ENCODE results near the gene SAMD3. TPM values are rescaled to one million over a fixed set of nuclear protein-coding genes. Genes with fewer than 3 reads are reported as not detected.
"Not testable (repeated sequence)": the region's sequence is repeated elsewhere in the genome, so short reads cannot be mapped to it uniquely, and the experiment has no call there.

Gene SAMD3
- total and polyA plus RNA-seq, 2 experiments from 2014 or later, result 0.32 to 0.73 TPM

GRCh38 chr6:130178692-130179091 is 44.1 kb downstream of the SAMD3 start:
- no peaks in the 10 kb centered on the region for H3K9me3 ChIP-seq (ENCODE audit: low read depth)
- peak; percentile 87 for DNase-seq
- no peaks in the 10 kb centered on the region for H3K27me3 ChIP-seq (replicated peaks; ENCODE audit: insufficient read depth)
- no peaks in the 10 kb centered on the region for H3K9me2 ChIP-seq (ENCODE audit: insufficient read depth)
- H3K4me1 ChIP-seq (ENCODE audit: insufficient read depth), result peaks cover 7% of the 10 kb centered on the region
- H3K36me3 ChIP-seq (ENCODE audit: low read depth), result no peaks in the 10 kb centered on the region
- H2AFZ ChIP-seq, result no peak overlapping the region
- no peak overlapping the region for H3K4me3 ChIP-seq
- WGBS, 2 experiments (ENCODE audit: low coverage in 1 of 2, low lambda C conversion rate in 2 of 2, missing lambda C conversion rate in 2 of 2), result 88 to 92% methylated on average over 1 of the region's 1 CpG
- no peaks in the 10 kb centered on the region for H4K20me1 ChIP-seq (ENCODE audit: insufficient read depth)
- no peaks in the 10 kb centered on the region for H3K79me2 ChIP-seq (ENCODE audit: insufficient read depth)
- TF ChIP-seq EZH2phosphoT487 (IDR thresholded peaks at IDR 0.05; ENCODE audit: insufficient read depth, low read depth) (no peak), EZH2 (IDR thresholded peaks at IDR 0.05; ENCODE audit: insufficient read depth, poor library complexity, severe bottlenecking) (no peak)
- in situ Hi-C loops (cut with MboI), result no loop called here
- H3K27ac ChIP-seq, result no peak overlapping the region
- peaks cover 7% of the 10 kb centered on the region for H3F3A ChIP-seq (ENCODE audit: insufficient read depth)
- no peak overlapping the region for H3K4me2 ChIP-seq (ENCODE audit: unreplicated experiment)
- no peak overlapping the region for H3K9ac ChIP-seq

GRCh38 chr6:130176378-130176777 is 46.4 kb downstream of the SAMD3 start:
- peaks cover 7% of the 10 kb centered on the region for H3F3A ChIP-seq (ENCODE audit: insufficient read depth)
- no peak for TF ChIP-seq EZH2 (IDR thresholded peaks at IDR 0.05; ENCODE audit: insufficient read depth, poor library complexity, severe bottlenecking)
- no peak for TF ChIP-seq EZH2phosphoT487 (IDR thresholded peaks at IDR 0.05; ENCODE audit: insufficient read depth, low read depth)
- H4K20me1 ChIP-seq (ENCODE audit: insufficient read depth), result 0 out of 2 replicates have a peak, but pooled peaks cover 2% of the 10 kb centered on the region
- H3K4me2 ChIP-seq (ENCODE audit: unreplicated experiment), result no peak overlapping the region
- no peak overlapping the region for H3K9ac ChIP-seq
- no peak overlapping the region for H3K27ac ChIP-seq
- no peaks in the 10 kb centered on the region for H3K79me2 ChIP-seq (ENCODE audit: insufficient read depth)
- WGBS, 2 experiments (ENCODE audit: low coverage in 1 of 2, low lambda C conversion rate in 2 of 2, missing lambda C conversion rate in 2 of 2), result 97 to 100% methylated on average over 1 of the region's 1 CpG
- H3K27me3 ChIP-seq (replicated peaks; ENCODE audit: insufficient read depth), result no peaks in the 10 kb centered on the region
- no peaks in the 10 kb centered on the region for H3K9me3 ChIP-seq (ENCODE audit: low read depth)
- H3K4me3 ChIP-seq, result no peak overlapping the region
- H3K36me3 ChIP-seq (ENCODE audit: low read depth), result no peaks in the 10 kb centered on the region
- in situ Hi-C loops (cut with MboI), result no loop called here
- H3K9me2 ChIP-seq (ENCODE audit: insufficient read depth), result no peaks in the 10 kb centered on the region
- no peak for DNase-seq
- H2AFZ ChIP-seq, result no peak overlapping the region
- H3K4me1 ChIP-seq (ENCODE audit: insufficient read depth), result peaks cover 7% of the 10 kb centered on the region

GRCh38 chr6:130173377-130174004 is 49.3 kb downstream of the SAMD3 start:
- H3K9ac ChIP-seq; H3K27ac ChIP-seq; H2AFZ ChIP-seq; in situ Hi-C loops (cut with MboI); H3K27me3 ChIP-seq (replicated peaks; ENCODE audit: insufficient read depth); H3K4me1 ChIP-seq (ENCODE audit: insufficient read depth); H4K20me1 ChIP-seq (ENCODE audit: insufficient read depth); H3K4me3 ChIP-seq; H3K36me3 ChIP-seq (ENCODE audit: low read depth); H3F3A ChIP-seq (ENCODE audit: insufficient read depth); H3K9me3 ChIP-seq (ENCODE audit: low read depth); H3K4me2 ChIP-seq (ENCODE audit: unreplicated experiment); H3K9me2 ChIP-seq (ENCODE audit: insufficient read depth); DNase-seq; H3K79me2 ChIP-seq (ENCODE audit: insufficient read depth): not testable (repeated sequence)
- WGBS, 2 experiments (ENCODE audit: low coverage in 1 of 2, low lambda C conversion rate in 2 of 2, missing lambda C conversion rate in 2 of 2), result 46 to 48% methylated on average over 4 of the region's 4 CpGs

- in situ Hi-C loops (cut with MboI), result not testable (repeated sequence)
These were observed 52.6 kb downstream of the SAMD3 start for GRCh38 chr6:130170160-130170559.

DNA sequence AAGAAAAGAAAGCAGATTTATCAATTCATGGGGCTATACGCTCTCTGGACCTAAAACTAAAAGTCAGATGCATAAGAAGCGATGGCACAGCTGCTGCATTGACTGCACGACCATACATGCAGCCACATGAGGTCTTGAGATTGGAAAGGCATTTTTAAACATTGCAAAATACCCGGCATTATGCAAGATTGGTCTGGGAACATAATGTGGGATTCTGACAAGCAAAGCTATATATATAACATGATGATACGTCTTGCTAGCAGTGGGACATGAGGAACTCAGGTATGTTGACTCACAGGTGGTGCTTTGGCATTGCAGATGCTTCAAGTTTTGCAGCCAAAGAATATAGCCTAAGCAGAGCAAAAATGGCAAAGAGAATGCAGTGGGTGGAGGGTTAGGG is 55.1 kb downstream of the SAMD3 start:
- Histone ChIP-seq H3K27ac (no peak overlapping the region), H3K9ac (no peak overlapping the region), H3F3A (ENCODE audit: insufficient read depth) (no peaks in the 10 kb centered on the region), H3K9me3 (ENCODE audit: low read depth) (no peaks in the 10 kb centered on the region), H3K27me3 (replicated peaks; ENCODE audit: insufficient read depth) (no peaks in the 10 kb centered on the region), H4K20me1 (ENCODE audit: insufficient read depth) (0 out of 2 replicates have a peak, but pooled peaks cover 3% of the 10 kb centered on the region), H3K79me2 (ENCODE audit: insufficient read depth) (no peaks in the 10 kb centered on the region), H2AFZ (no peak overlapping the region), H3K36me3 (ENCODE audit: low read depth) (no peaks in the 10 kb centered on the region), H3K4me1 (ENCODE audit: insufficient read depth) (no peaks in the 10 kb centered on the region), H3K4me3 (no peak overlapping the region), H3K4me2 (ENCODE audit: unreplicated experiment) (no peak overlapping the region), H3K9me2 (ENCODE audit: insufficient read depth) (no peaks in the 10 kb centered on the region)
- TF ChIP-seq EZH2phosphoT487 (IDR thresholded peaks at IDR 0.05; ENCODE audit: insufficient read depth, low read depth) (no peak), EZH2 (IDR thresholded peaks at IDR 0.05; ENCODE audit: insufficient read depth, poor library complexity, severe bottlenecking) (no peak)
- in situ Hi-C loops (cut with MboI), result no loop called here
- DNase-seq, result peak; percentile 39
- 55 to 61% methylated on average over 5 of the region's 5 CpGs for WGBS, 2 experiments (ENCODE audit: low coverage in 1 of 2, low lambda C conversion rate in 2 of 2, missing lambda C conversion rate in 2 of 2)

More at GRCh38 chr6:130170160-130170559, 52.6 kb downstream of the SAMD3 start:
- H3K36me3 ChIP-seq (ENCODE audit: low read depth); H3K9me3 ChIP-seq (ENCODE audit: low read depth); H3K9ac ChIP-seq; H3K79me2 ChIP-seq (ENCODE audit: insufficient read depth); H3K27me3 ChIP-seq (replicated peaks; ENCODE audit: insufficient read depth); H3K4me1 ChIP-seq (ENCODE audit: insufficient read depth); H3K27ac ChIP-seq; H3F3A ChIP-seq (ENCODE audit: insufficient read depth); DNase-seq; H2AFZ ChIP-seq; H4K20me1 ChIP-seq (ENCODE audit: insufficient read depth); H3K9me2 ChIP-seq (ENCODE audit: insufficient read depth); H3K4me2 ChIP-seq (ENCODE audit: unreplicated experiment); H3K4me3 ChIP-seq: not testable (repeated sequence)
- WGBS, 2 experiments (ENCODE audit: low coverage in 1 of 2, low lambda C conversion rate in 2 of 2, missing lambda C conversion rate in 2 of 2), result 70 to 84% methylated on average over 4 of the region's 4 CpGs

Measured in GM23248 (cell line).